ENCODE results near the gene AFF1.
A peak's percentile ranks its signal among the peaks of the same experiment; 100 is the strongest.
"Not testable (repeated sequence)": the region's sequence is repeated elsewhere in the genome, so short reads cannot be mapped to it uniquely, and the experiment has no call there.

The AFF1 gene

DNA sequence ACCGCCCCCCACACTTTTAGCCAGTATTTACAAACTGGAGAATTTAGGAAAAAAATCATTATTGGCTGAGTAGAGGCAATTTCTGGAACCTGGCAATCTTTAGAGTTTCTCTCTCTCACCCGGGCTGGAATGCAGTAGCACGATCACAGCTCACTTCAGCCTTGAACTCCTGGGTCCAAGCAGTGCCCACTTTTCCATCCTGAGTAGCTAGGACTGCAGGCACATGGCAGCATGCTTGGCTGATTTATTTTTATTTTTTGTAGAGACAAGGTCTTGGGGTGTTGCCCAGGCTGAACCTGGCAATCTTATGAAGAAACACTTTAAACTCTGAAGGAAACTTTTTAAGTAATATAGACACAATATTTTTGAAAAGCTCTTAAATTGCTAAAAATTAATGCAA is 120.1 kb downstream of the AFF1 start:
- DNase-seq (ENCODE audit: low read depth in 3 of 3): no peak

- DNase-seq (ENCODE audit: low read depth in 3 of 3): no peak
Observed at GRCh38 chr4:87055311-87055710, 120.5 kb downstream of the AFF1 start.

DNA sequence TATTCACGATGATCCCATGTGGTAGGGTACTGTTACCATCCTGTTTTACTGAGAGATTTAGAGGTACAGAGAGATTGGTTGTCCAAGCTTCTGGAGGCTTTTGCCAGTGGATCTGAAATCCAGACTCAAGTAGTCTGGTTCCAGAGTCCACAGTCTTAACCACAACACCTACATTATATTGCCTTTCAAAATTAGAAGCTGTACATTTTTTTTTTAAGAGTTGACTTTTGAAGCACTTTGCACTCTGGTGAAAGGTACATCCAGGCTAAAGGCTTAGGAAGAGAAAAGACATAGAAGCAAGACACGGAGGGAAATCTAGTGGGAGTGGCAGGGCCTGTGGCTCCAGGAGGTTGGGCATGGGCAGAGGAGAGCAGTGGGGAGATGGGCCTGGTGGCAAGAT is 122.1 kb downstream of the AFF1 start:
- no peak for DNase-seq (ENCODE audit: low read depth in 3 of 3)

DNA sequence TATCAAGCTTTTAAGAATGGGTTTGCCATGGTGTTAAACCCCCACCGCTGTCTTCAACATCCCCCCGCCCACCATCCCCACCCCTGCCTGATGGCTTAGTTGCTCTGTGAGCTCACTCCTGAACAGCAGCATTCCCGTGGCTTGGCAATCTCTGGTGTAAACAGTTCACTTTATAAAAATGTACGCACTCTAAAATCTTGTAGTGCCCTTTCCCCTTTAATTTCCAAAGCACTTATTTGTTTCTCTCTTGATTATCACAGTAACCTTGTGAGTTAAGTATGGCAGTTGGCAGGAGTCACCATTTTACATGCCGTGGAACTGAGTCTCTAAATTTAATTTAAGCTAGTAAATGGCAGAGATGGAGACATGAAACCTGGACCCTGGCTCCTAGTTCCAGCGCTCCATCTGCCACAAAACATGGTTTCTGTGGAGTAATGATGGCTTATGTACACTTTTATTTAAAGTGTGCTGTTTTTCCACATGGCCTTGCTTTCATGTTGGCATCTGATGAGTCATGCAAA is 123.1 kb downstream of the AFF1 start:
- DNase-seq (ENCODE audit: low read depth in 3 of 3): no peak

GRCh38 chr4:87058356-87059073 is 123.7 kb downstream of the AFF1 start:
- peak; percentile 16 to 50 (median 33) for DNase-seq (ENCODE audit: low read depth in 3 of 3)

GRCh38 chr4:87060957-87061356 is 126.1 kb downstream of the AFF1 start:
- DNase-seq (ENCODE audit: low read depth in 3 of 3): no peak

- no peak for DNase-seq (ENCODE audit: low read depth in 3 of 3)
Observed at GRCh38 chr4:87065021-87065420, 130.2 kb downstream of the AFF1 start.

DNA sequence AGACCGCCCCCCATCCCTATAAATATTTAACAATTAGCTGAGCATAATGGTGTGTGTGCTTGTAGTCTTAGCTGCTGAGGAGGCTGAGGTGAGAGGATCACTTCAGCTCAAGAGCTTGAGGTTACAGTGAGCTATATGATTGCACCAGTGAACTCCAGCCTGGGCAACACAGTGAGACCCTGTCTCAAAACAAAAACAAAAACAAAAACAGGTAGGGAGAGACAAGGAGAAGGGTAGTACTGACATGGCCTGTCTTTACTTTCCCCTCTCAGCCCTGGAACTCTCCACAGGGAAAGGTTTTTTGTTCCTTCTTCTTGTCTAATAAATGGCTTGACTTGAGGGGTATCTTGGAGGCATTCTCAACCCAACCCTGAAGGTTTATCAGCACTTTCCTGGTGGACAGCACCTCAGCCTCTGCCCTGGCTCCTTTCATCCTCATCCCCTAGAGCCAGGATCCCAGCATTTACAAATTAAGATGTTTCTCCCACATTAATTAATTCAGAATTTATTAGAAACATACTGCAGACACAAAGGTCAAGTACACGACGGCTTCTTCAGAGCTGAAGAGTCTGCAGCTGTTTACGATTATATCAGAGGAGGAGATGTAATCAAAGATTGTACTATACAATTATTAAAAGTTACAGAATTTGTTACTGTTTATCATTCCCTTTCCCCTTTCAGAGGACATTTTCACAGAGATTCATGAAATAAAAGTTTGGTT is 131.8 kb downstream of the AFF1 start:
- DNase-seq (ENCODE audit: low read depth in 3 of 3): no peak

DNA sequence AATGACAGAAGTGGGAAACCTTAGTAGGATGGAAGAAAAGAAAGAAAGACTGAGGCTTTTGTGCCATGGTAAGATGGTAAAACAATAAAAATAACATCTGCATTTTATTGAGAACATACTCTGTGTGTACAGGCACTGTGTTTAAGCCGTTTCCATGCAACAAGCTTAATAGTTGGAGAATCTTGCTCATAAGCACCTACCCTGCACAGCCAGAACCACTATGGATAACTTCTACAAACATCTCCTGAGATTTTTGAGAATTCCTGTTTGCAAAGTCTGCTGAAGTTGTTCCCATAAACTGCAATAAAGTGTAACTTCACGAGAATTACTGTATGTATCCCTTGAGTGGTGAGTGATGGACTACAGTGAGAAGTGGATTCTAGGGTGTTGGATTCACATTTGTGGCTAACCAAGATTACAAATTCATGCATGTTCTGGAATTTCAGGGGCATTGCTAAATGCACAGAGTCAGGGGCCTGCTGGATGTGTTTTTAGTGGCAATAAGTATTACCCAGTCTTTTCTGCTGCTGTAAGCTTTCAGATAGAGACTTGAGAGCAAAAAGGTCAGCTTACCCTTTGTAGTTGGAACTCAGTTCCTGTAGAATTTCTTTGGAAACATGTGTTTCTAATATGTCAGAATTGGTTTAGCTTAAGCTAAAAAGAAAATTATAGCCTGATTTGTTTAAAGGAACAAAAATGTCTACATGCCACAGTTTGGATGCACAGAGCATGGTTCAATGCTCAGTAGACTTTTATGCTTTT is 132.5 kb downstream of the AFF1 start:
- no peak for DNase-seq (ENCODE audit: low read depth in 3 of 3)

GRCh38 chr4:87068583-87069021 is 133.8 kb downstream of the AFF1 start:
- DNase-seq (ENCODE audit: low read depth in 3 of 3): no peak

DNA sequence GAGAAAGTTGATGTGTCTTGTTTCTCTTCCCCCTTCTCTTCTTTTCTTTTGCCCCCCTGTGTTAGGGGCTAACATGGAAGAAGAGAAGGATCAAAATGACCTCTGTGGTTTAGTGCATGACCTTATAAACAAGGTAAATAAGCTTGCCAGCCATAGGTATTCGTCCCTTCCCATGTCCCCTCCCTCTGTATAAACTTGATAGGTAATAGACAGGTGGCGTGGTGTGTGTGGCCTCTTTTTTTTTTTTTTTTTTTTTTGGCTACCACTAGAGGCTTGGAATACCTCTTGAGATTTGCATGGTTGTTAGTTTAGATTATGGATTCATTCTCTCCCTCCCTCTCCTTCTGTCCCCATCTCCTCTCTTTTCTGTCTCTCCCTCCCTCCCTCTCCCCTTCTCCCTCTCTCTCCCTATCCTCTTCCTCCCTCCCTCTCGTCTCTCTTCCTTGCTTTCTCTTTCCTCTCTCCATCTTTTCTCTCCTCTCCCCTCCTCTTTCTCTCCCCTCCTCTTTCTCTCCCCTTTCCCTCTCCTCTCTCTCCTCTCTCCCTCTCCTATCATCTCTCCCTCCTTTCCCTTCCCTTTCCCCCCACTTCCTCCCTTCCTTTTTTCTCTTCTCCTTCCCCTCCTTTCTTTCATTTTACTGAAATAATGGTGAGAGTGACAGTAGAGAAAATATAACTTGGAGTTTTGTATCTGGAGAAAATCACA is 134.4 kb downstream of the AFF1 start:
- no peak for DNase-seq (ENCODE audit: low read depth in 3 of 3)

DNA sequence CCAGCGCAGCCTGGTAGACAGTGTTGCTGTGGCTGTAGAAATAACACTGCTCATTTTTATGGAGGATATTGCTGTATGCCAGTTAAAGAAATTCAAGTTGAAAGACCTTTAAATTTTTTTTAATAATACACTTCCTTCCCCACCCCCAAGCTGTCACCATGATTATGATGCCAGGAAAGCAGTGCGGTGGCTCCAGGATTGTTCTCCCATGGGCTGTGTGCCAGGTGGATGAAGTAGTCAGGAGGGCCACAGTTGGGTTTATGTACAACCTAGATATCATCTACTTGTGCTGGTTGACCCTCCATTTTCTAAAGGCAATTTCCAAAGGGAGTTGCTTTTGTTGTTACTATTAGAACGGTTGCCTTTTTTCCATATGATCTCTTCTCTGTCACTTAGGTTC is 136.6 kb downstream of the AFF1 start:
- DNase-seq (ENCODE audit: low read depth in 3 of 3): no peak

DNA sequence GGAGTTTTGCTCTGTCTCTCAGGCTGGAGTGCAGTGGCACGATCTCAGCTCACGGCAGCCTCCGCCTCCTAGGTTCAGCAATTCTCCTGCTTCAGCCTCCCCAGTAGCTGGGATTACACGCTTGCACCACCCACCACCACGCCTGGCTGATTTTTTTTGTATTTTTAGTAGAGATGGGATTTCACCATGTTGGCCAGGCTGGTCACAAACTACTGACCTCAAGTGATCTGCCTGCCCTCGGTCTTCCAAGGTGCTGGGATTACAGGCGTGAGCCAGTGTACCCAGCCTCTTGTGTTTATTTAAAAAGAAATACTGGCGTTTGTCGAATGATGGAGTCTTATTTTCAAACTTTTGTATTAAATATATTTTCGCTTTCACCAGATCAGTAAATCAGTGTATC is 137.7 kb downstream of the AFF1 start:
- not testable (repeated sequence) for DNase-seq (ENCODE audit: low read depth in 3 of 3)

GRCh38 chr4:87073199-87074120 is 138.6 kb downstream of the AFF1 start:
- DNase-seq (ENCODE audit: low read depth in 3 of 3): peak in 2 of 3 experiments; percentile 29 to 72

DNA sequence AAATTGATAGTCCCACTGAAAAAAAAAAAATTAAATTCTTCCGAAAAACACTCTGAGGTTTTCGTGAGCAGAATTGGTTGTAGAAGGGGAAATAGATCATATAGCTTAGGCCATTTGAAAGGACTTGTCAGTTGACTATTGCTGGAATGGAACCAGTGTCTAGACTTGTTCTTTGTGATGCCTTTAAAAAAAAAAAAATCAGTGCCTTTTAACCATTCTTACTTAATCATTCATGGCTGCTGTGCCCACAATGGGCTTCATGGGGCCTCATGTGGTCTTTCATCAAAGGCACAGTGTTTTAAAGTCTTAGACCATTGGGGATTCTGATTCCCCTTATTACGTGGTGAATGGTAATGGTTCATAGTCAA is 139.3 kb downstream of the AFF1 start:
- no peak for DNase-seq (ENCODE audit: low read depth in 3 of 3)

DNA sequence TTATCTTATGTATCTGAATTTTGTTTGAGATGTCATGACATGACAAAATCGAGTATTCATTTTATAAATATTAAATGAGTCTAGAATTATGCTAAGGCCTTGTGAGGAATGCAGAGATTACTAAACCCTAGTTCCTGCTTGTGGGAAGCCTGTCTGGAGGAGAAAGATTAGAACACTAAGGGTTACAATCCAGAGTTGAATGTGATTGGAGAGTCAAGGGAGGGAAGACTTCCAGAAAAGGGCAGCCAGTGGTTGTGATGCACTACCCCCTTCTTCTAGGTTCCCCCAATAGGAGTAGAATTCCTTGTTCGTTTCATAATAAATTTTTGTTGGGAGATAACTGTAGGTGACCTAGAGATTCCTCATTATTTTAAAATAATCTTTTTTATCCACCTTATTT is 141.1 kb downstream of the AFF1 start:
- no peak for DNase-seq (ENCODE audit: low read depth in 3 of 3)

DNA sequence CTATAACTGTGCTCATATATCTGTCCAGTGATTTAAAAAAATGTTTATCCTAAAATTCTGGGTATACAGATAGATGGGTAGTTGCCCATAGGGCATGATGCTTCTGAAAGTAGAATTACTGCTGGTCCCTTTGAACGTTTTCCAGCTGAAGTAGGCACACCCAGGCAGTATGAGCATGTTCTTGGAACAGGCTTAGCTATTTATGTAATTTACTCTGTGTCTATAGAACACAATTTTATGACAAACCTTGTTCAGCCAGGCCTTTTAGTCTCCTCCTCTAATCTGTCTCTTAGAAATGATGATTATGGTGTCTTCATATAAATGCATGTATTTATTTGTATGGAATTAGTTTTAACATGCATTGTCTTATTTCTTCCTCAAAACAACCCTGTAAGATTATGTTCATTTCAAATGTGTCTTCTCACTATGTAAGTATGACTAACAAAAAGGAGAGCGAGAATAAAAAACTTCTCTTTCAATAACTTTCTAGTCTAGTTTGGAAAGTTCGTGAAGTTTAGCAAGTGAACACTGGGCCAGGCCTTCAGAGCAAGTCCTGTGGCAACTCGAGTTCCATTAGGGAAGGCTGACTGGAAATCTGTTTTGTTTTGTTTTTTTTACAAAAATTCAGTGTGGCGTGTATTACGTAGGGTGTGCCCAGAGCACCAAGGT is 142.0 kb downstream of the AFF1 start:
- DNase-seq (ENCODE audit: low read depth in 3 of 3): no peak

GRCh38 chr4:87077914-87078585 is 143.2 kb downstream of the AFF1 start:
- DNase-seq (ENCODE audit: low read depth in 3 of 3): no peak

- no peak for DNase-seq (ENCODE audit: low read depth in 3 of 3)
Observed at GRCh38 chr4:87078987-87079486, 144.2 kb downstream of the AFF1 start.

Data from stimulated activated CD4-positive, alpha-beta T cell treated with anti-CD3 and anti-CD28 coated beads, TNF-alpha, amount 100 ng/mL, for 24 hours (primary cell).